Mesodermal cell (in vitro differentiated cells): ENCODE measurements around the gene SLC35F4.

Experiments
- H3K27ac ChIP-seq: 2 replicates; pipeline ENCODE4 v1.7.0; 2013; ENCODE audit warnings: mild to moderate bottlenecking, low read depth, low read length, moderate library complexity; ENCODE audit not compliant: severe bottlenecking
- H3K36me3 ChIP-seq: 2 replicates; pipeline ENCODE4 v1.7.1; 2013; ENCODE audit warnings: mild to moderate bottlenecking, low read length, moderate library complexity; ENCODE audit not compliant: control insufficient read depth, insufficient read depth
- H3K4me1 ChIP-seq: one replicate; pipeline ENCODE4 v1.7.1; 2013; ENCODE audit warnings: mild to moderate bottlenecking, low read length; ENCODE audit not compliant: insufficient read depth, control insufficient read depth, poor library complexity, severe bottlenecking
- H3K4me3 ChIP-seq: 2 replicates; pipeline ENCODE4 v1.7.0; 2013; ENCODE audit warnings: low read length, control low read depth, mild to moderate bottlenecking; ENCODE audit not compliant: insufficient read depth, poor library complexity, severe bottlenecking; ENCODE audit errors: extremely low read depth
- H3K9me3 ChIP-seq: 2 replicates; pipeline ENCODE4 v1.7.1; 2013; ENCODE audit warnings: mild to moderate bottlenecking, low read length, moderate library complexity; ENCODE audit not compliant: control insufficient read depth
- WGBS, 2 experiments: methylation state at CpG; one replicate each; pipeline ENCODE4 v1.1.5; 2013; ENCODE audit warnings: missing lambda C conversion rate in 2 of 2; ENCODE audit not compliant: insufficient coverage in 2 of 2; 5-methylcytosine and 5-hydroxymethylcytosine counted together

SLC35F4 gene

GRCh38 chr14:57634335-57634734 lies 231.6 kb downstream of the SLC35F4 start:
- H3K4me1 ChIP-seq: no peaks in the 10 kb centered on the region
- no peaks in the 10 kb centered on the region for H3K36me3 ChIP-seq
- no peak overlapping the region for H3K27ac ChIP-seq
- WGBS, 2 experiments: 64 to 78% methylated on average over 2 of the region's 2 CpGs
- no peak overlapping the region for H3K4me3 ChIP-seq
- H3K9me3 ChIP-seq: no peaks in the 10 kb centered on the region

GRCh38 chr14:57632649-57633048 lies 233.2 kb downstream of the SLC35F4 start:
- H3K9me3 ChIP-seq: no peaks in the 10 kb centered on the region
- 78 to 88% methylated on average over 1 of the region's 2 CpGs for WGBS, 2 experiments
- H3K36me3 ChIP-seq: no peaks in the 10 kb centered on the region
- H3K27ac ChIP-seq: no peak overlapping the region
- no peak overlapping the region for H3K4me3 ChIP-seq
- no peaks in the 10 kb centered on the region for H3K4me1 ChIP-seq

GRCh38 chr14:57617510-57617909 lies 248.4 kb downstream of the SLC35F4 start:
- WGBS, 2 experiments: 0 to 11% methylated on average over 1 of the region's 1 CpG
- peak overlapping the region; percentile 57 for H3K27ac ChIP-seq

GRCh38 chr14:57612946-57613345 lies 252.9 kb downstream of the SLC35F4 start:
- no peaks in the 10 kb centered on the region for H3K36me3 ChIP-seq
- H3K9me3 ChIP-seq: no peaks in the 10 kb centered on the region
- H3K4me1 ChIP-seq: peaks cover 3% of the 10 kb centered on the region
- WGBS, 2 experiments: 93 to 100% methylated on average over 1 to 2 of the region's 2 CpGs
- H3K4me3 ChIP-seq: no peak overlapping the region
- H3K27ac ChIP-seq: no peak overlapping the region

More at GRCh38 chr14:57617510-57617909, 248.4 kb downstream of the SLC35F4 start:
- peaks cover 7% of the 10 kb centered on the region for H3K4me1 ChIP-seq
- H3K36me3 ChIP-seq: no peaks in the 10 kb centered on the region
- H3K4me3 ChIP-seq: no peak overlapping the region
- H3K9me3 ChIP-seq: no peaks in the 10 kb centered on the region

- 100% methylated on average over 1 to 2 of the region's 2 CpGs for WGBS, 2 experiments
- Histone ChIP-seq H3K27ac (no peak overlapping the region), H3K4me3 (no peak overlapping the region), H3K4me1 (no peaks in the 10 kb centered on the region), H3K36me3 (no peaks in the 10 kb centered on the region), H3K9me3 (no peaks in the 10 kb centered on the region)
Measured at GRCh38 chr14:57611555-57612075, 254.3 kb downstream of the SLC35F4 start.

- Histone ChIP-seq H3K9me3 (no peaks in the 10 kb centered on the region), H3K27ac (no peak overlapping the region), H3K36me3 (no peaks in the 10 kb centered on the region), H3K4me1 (no peaks in the 10 kb centered on the region), H3K4me3 (no peak overlapping the region)
- WGBS, 2 experiments: 100% methylated on average over 1 of the region's 2 CpGs
Measured at GRCh38 chr14:57610631-57611030, 255.3 kb downstream of the SLC35F4 start.

- 0 to 90% methylated on average over 1 to 3 of the region's 6 CpGs for WGBS, 2 experiments
- no peaks in the 10 kb centered on the region for H3K9me3 ChIP-seq
- no peak overlapping the region for H3K27ac ChIP-seq
- H3K36me3 ChIP-seq: no peaks in the 10 kb centered on the region
- no peaks in the 10 kb centered on the region for H3K4me1 ChIP-seq
- no peak overlapping the region for H3K4me3 ChIP-seq
Measured at GRCh38 chr14:57609192-57610075, 256.5 kb downstream of the SLC35F4 start.

- 83 to 100% methylated on average over 1 to 2 of the region's 2 CpGs for WGBS, 2 experiments
- Histone ChIP-seq H3K4me3 (no peak overlapping the region), H3K27ac (no peak overlapping the region), H3K9me3 (no peaks in the 10 kb centered on the region), H3K4me1 (no peaks in the 10 kb centered on the region), H3K36me3 (no peaks in the 10 kb centered on the region)
Measured at GRCh38 chr14:57607086-57607485, 258.8 kb downstream of the SLC35F4 start.

- H3K4me3 ChIP-seq: no peak overlapping the region
- H3K4me1 ChIP-seq: no peaks in the 10 kb centered on the region
- WGBS, 2 experiments: 50 to 67% methylated on average over 1 of the region's 3 CpGs
- no peak overlapping the region for H3K27ac ChIP-seq
- no peaks in the 10 kb centered on the region for H3K36me3 ChIP-seq
- H3K9me3 ChIP-seq: no peaks in the 10 kb centered on the region
Measured at GRCh38 chr14:57583396-57583795, 282.5 kb downstream of the SLC35F4 start.

- no peaks in the 10 kb centered on the region for H3K4me1 ChIP-seq
- 83 to 91% methylated on average over 1 to 2 of the region's 2 CpGs for WGBS, 2 experiments
- H3K4me3 ChIP-seq: no peak overlapping the region
- H3K36me3 ChIP-seq: no peaks in the 10 kb centered on the region
- no peak overlapping the region for H3K27ac ChIP-seq
- no peaks in the 10 kb centered on the region for H3K9me3 ChIP-seq
Measured at GRCh38 chr14:57582746-57583145, 283.1 kb downstream of the SLC35F4 start.

GRCh38 chr14:57578801-57579200 lies 287.1 kb downstream of the SLC35F4 start:
- H3K27ac ChIP-seq: no peak overlapping the region
- no peaks in the 10 kb centered on the region for H3K36me3 ChIP-seq
- WGBS, 2 experiments: 83% methylated on average over 2 to 3 of the region's 4 CpGs
- no peaks in the 10 kb centered on the region for H3K9me3 ChIP-seq
- H3K4me1 ChIP-seq: no peaks in the 10 kb centered on the region
- H3K4me3 ChIP-seq: no peak overlapping the region
